Measurements from ENCODE around the gene HCCS.

- TF ChIP-seq GATA2 (IDR thresholded peaks at IDR 0.05; ENCODE audit: low read depth, low read length) (no peak), GATA3 (IDR thresholded peaks at IDR 0.05; ENCODE audit: low read depth, low read length) (no peak)
These were observed 6.6 kb downstream of the HCCS start for GRCh38 chrX:11117745-11118144.

Data from SH-SY5Y (cell line).